GM21576 (cell line): ENCODE results near the gene EME1.
"Not testable (repeated sequence)": the region's sequence is repeated elsewhere in the genome, so short reads cannot be mapped to it uniquely, and the experiment has no call there.

Experiments used
- ATAC-seq: cut with Tn5 transposase; IDR thresholded peaks from one replicate; pipeline ENCODE4 v1.9.1; 2021; ENCODE audit warnings: mild to moderate bottlenecking, moderate library complexity; ENCODE audit not compliant: unreplicated experiment

EME1 gene

GRCh38 chr17:50389534-50389933 is 16.5 kb downstream of the EME1 start:
- ATAC-seq, result no peak

GRCh38 chr17:50392621-50393020 is 19.6 kb downstream of the EME1 start:
- ATAC-seq, result no peak

GRCh38 chr17:50393700-50394099 is 20.7 kb downstream of the EME1 start:
- ATAC-seq, result no peak

- no peak for ATAC-seq
These were observed 21.7 kb downstream of the EME1 start for GRCh38 chr17:50394711-50395110.

GRCh38 chr17:50396261-50397110 is 23.5 kb downstream of the EME1 start:
- ATAC-seq, result no peak

- peak; percentile 92 for ATAC-seq
These were observed 24.3 kb downstream of the EME1 start, which contains the start of gene LRRC59 for GRCh38 chr17:50397111-50397918. Gene LRRC59, minus strand, starts transcription at chr17:50397523. Its CDS starts 206 bp downstream, at chr17:50397317.

GRCh38 chr17:50397919-50398285 is 24.9 kb downstream of the EME1 start:
- ATAC-seq, result no peak

- not testable (repeated sequence) for ATAC-seq
These were observed 25.6 kb downstream of the EME1 start for GRCh38 chr17:50398672-50399071.

- not testable (repeated sequence) for ATAC-seq
These were observed 26.6 kb downstream of the EME1 start for GRCh38 chr17:50399591-50399990.

GRCh38 chr17:50405351-50405750 is 32.3 kb downstream of the EME1 start:
- not testable (repeated sequence) for ATAC-seq

GRCh38 chr17:50406578-50406977 is 33.5 kb downstream of the EME1 start:
- no peak for ATAC-seq

- no peak for ATAC-seq
These were observed 34.9 kb downstream of the EME1 start for GRCh38 chr17:50407921-50408320.

GRCh38 chr17:50412188-50412732 is 39.2 kb downstream of the EME1 start:
- ATAC-seq, result no peak

GRCh38 chr17:50414808-50415207 is 41.8 kb downstream of the EME1 start:
- ATAC-seq, result no peak

- not testable (repeated sequence) for ATAC-seq
These were observed 46.5 kb downstream of the EME1 start for GRCh38 chr17:50419577-50419976.

- no peak for ATAC-seq
These were observed 47.5 kb downstream of the EME1 start for GRCh38 chr17:50420419-50421112.

- no peak for ATAC-seq
These were observed 48.5 kb downstream of the EME1 start for GRCh38 chr17:50421308-50422051.

GRCh38 chr17:50422738-50423137 is 49.7 kb downstream of the EME1 start:
- ATAC-seq, result no peak

- ATAC-seq, result no peak
These were observed 50.6 kb downstream of the EME1 start for GRCh38 chr17:50423553-50424159.
